H1 (cell line): Measurements from ENCODE around the gene MLPH. TPM values are rescaled to one million over a fixed set of nuclear protein-coding genes. Genes with fewer than 3 reads are reported as not detected.

Experiments
- CTCF ChIA-PET: fragments of 300-600 bp; sonication (Branson Sonifier 250); formaldehyde crosslinking; loops from one replicate; lab custom pipeline; 2021; ENCODE audit not compliant: partially characterized antibody; lab: Charles Lee
- POLR2A ChIA-PET: fragments of 300-600 bp; sonication (Branson Sonifier 250); formaldehyde crosslinking; loops from one replicate; lab custom pipeline; 2021; ENCODE audit warnings: inconsistent platforms; ENCODE audit not compliant: partially characterized antibody; lab: Charles Lee
- DNase-seq, 2 experiments: peaks; one replicate each; pipeline versions ENCODE4 v3.0.0 to v3.0.0-alpha.2; 2010 to 2022; ENCODE audit warnings: low spot score in 2 of 2, low read depth in 1 of 2, mixed read lengths in 1 of 2
- FAIRE-seq: peaks from 2 replicates; lab custom pipeline; 2011; peaks lifted over from hg19 to GRCh38; lab: Jason Lieb, UNC
- H2AFZ ChIP-seq: 2 replicates; pipeline ENCODE4 v1.8.1; 2012; ENCODE audit warnings: low read length, inconsistent platforms
- H2AK5ac ChIP-seq: 2 replicates; pipeline ENCODE4 v1.6.1; 2013; ENCODE audit warnings: low read depth, low read length
- H2BK120ac ChIP-seq: replicated peaks from 2 replicates; pipeline ENCODE3; 2013; ENCODE audit warnings: low read depth, low read length, inconsistent platforms
- H2BK12ac ChIP-seq: 2 replicates; pipeline ENCODE4 v1.6.1; 2013; ENCODE audit warnings: low read depth, low read length
- H2BK15ac ChIP-seq: 2 replicates; pipeline ENCODE4 v1.6.1; 2013; ENCODE audit warnings: low read length
- H2BK20ac ChIP-seq: 2 replicates; pipeline ENCODE4 v1.6.1; 2013; ENCODE audit warnings: low read length
- H2BK5ac ChIP-seq: 2 replicates; pipeline ENCODE4 v1.6.1; 2013; ENCODE audit warnings: low read depth, low read length
- H3K14ac ChIP-seq: 2 replicates; pipeline ENCODE4 v1.6.1; 2013; ENCODE audit warnings: inconsistent platforms; ENCODE audit not compliant: insufficient read length
- H3K18ac ChIP-seq: 2 replicates; pipeline ENCODE4 v1.6.1; 2013; ENCODE audit warnings: low read length; ENCODE audit errors: extremely low read depth
- H3K23ac ChIP-seq: 2 replicates; pipeline ENCODE4 v1.6.1; 2013; ENCODE audit warnings: inconsistent platforms; ENCODE audit not compliant: insufficient read length
- H3K23me2 ChIP-seq: 2 replicates; pipeline ENCODE4 v1.6.1; 2013; ENCODE audit warnings: low read depth, low read length
- H3K27ac ChIP-seq: 2 replicates; pipeline ENCODE4 v1.6.1; 2011; ENCODE audit warnings: low read depth, low read length, inconsistent platforms
- H3K27me3 ChIP-seq, 4 experiments: replicated peaks in 1 of 4; 1 replicate in 1 of 4; 2 replicates in 3 of 4; pipeline versions ENCODE4 v1.6.1 to v1.8.1; 2011 to 2013; ENCODE audit warnings: low read length in 3 of 4, mild to moderate bottlenecking in 3 of 4, inconsistent platforms in 2 of 4, mixed read lengths in 2 of 4, moderate library complexity in 1 of 4; ENCODE audit not compliant: control insufficient read depth in 3 of 4, insufficient read depth in 3 of 4; ENCODE audit errors: extremely low read depth in 1 of 4
- H3K36me3 ChIP-seq, 4 experiments: 2 replicates each; pipeline versions ENCODE4 v1.6.1 to v1.8.1; 2011 to 2013; ENCODE audit warnings: mild to moderate bottlenecking in 4 of 4, low read length in 3 of 4, moderate library complexity in 2 of 4, control low read depth in 1 of 4, inconsistent platforms in 1 of 4; ENCODE audit not compliant: insufficient read depth in 4 of 4, control insufficient read depth in 2 of 4
- H3K4ac ChIP-seq: replicated peaks from 2 replicates; pipeline ENCODE3; 2013; ENCODE audit warnings: low read length, low read depth, mixed read lengths, inconsistent platforms; ENCODE audit not compliant: insufficient read length
- H3K4me1 ChIP-seq, 4 experiments: replicated peaks in 1 of 4; 1 replicate in 1 of 4; 2 replicates in 3 of 4; pipeline versions ENCODE4 v1.6.1 to v1.8.1; 2011 to 2013; ENCODE audit warnings: low read length in 3 of 4, inconsistent platforms in 2 of 4, mixed read lengths in 1 of 4; ENCODE audit not compliant: insufficient read depth in 4 of 4, control insufficient read depth in 3 of 4
- H3K4me2 ChIP-seq, 2 experiments: 2 replicates each; pipeline versions ENCODE4 v1.6.1 to v1.8.1; 2011 to 2013; ENCODE audit warnings: low read depth in 2 of 2, low read length in 2 of 2, control low read depth in 1 of 2, inconsistent platforms in 1 of 2, mild to moderate bottlenecking in 1 of 2; ENCODE audit not compliant: insufficient read depth in 1 of 2
- H3K4me3 ChIP-seq, 4 experiments: fragments of 200-600, 300-600 bp in 1 of 4; sonication (generic), shearing (Covaris generic), sonication (Bioruptor Twin) in 1 of 4; 2 replicates each; pipeline versions ENCODE4 v1.5.1 to v1.8.1; 2011 to 2016; ENCODE audit warnings: low read length in 4 of 4, low read depth in 3 of 4, control low read depth in 2 of 4, inconsistent platforms in 2 of 4, mild to moderate bottlenecking in 2 of 4, mixed read lengths in 1 of 4, moderate library complexity in 1 of 4; ENCODE audit not compliant: insufficient read depth in 2 of 4; ENCODE audit errors: extremely low read depth in 1 of 4
- H3K56ac ChIP-seq: replicated peaks from 2 replicates; pipeline ENCODE3; 2013; ENCODE audit warnings: low read depth, mild to moderate bottlenecking, mixed read lengths, low read length, inconsistent platforms; ENCODE audit not compliant: insufficient read length
- H3K79me1 ChIP-seq: 2 replicates; pipeline ENCODE4 v1.6.1; 2013; ENCODE audit warnings: low read depth, low read length, control low read depth
- H3K79me2 ChIP-seq, 2 experiments: 2 replicates each; pipeline versions ENCODE4 v1.6.1 to v1.8.1; 2012 to 2013; ENCODE audit warnings: low read length in 2 of 2, mild to moderate bottlenecking in 2 of 2, inconsistent platforms in 1 of 2; ENCODE audit not compliant: insufficient read depth in 2 of 2, control insufficient read depth in 1 of 2
- H3K9ac ChIP-seq, 4 experiments: replicated peaks in 1 of 4; 1 replicate in 1 of 4; 2 replicates in 3 of 4; pipeline versions ENCODE4 v1.6.1 to v1.8.1; 2011 to 2013; ENCODE audit warnings: low read depth in 3 of 4, low read length in 3 of 4, control low read depth in 2 of 4, mild to moderate bottlenecking in 2 of 4, moderate library complexity in 2 of 4, inconsistent platforms in 1 of 4; ENCODE audit errors: extremely low read depth in 1 of 4
- H3K9me3 ChIP-seq, 2 experiments: 2 replicates each; pipeline versions ENCODE4 v1.6.1 to v1.8.1; 2012 to 2013; ENCODE audit warnings: mild to moderate bottlenecking in 2 of 2, moderate library complexity in 2 of 2, control low read depth in 1 of 2, inconsistent platforms in 1 of 2, low read depth in 1 of 2, low read length in 1 of 2, mixed read lengths in 1 of 2; ENCODE audit not compliant: insufficient read depth in 2 of 2
- H4K20me1 ChIP-seq, 2 experiments: replicated peaks in 1 of 2; 2 replicates each; pipeline versions ENCODE3 to v1.8.1; 2011 to 2013; ENCODE audit warnings: inconsistent platforms in 2 of 2, low read length in 2 of 2, mild to moderate bottlenecking in 1 of 2; ENCODE audit not compliant: insufficient read depth in 2 of 2, control insufficient read depth in 1 of 2
- H4K5ac ChIP-seq: 2 replicates; pipeline ENCODE4 v1.6.1; 2013; ENCODE audit warnings: low read length, low read depth, mixed read lengths, inconsistent platforms; ENCODE audit not compliant: insufficient read length
- H4K8ac ChIP-seq: 2 replicates; pipeline ENCODE4 v1.8.0; 2013; ENCODE audit warnings: mild to moderate bottlenecking, moderate library complexity, low read length, inconsistent platforms; ENCODE audit not compliant: insufficient read depth; ENCODE audit errors: extremely low read depth
- H4K91ac ChIP-seq: replicated peaks from 2 replicates; pipeline ENCODE3; 2013; ENCODE audit warnings: low read length, mixed read lengths, inconsistent platforms; ENCODE audit not compliant: insufficient read length
- ATF2 ChIP-seq: IDR thresholded peaks from 2 replicates; pipeline ENCODE4 v1.6.1; 2012; ENCODE audit warnings: low read length, inconsistent platforms
- CREB1 ChIP-seq: IDR thresholded peaks from 2 replicates; pipeline ENCODE4 v1.6.1; 2012; ENCODE audit warnings: inconsistent platforms
- FOSL1 ChIP-seq: IDR thresholded peaks from 2 replicates; pipeline ENCODE4 v1.6.1; 2011; ENCODE audit warnings: mild to moderate bottlenecking, low read depth, low read length, moderate library complexity; ENCODE audit not compliant: insufficient read depth
- GTF2F1 ChIP-seq: IDR thresholded peaks from 2 replicates; pipeline ENCODE4 v1.6.1; 2012; ENCODE audit warnings: low read depth, low read length, improper control_type of control experiment, borderline replicate concordance
- SP4 ChIP-seq: IDR thresholded peaks from 2 replicates; pipeline ENCODE4 v1.6.1; 2012; ENCODE audit warnings: low read length, inconsistent platforms
- TAF7 ChIP-seq: optimal IDR thresholded peaks from 2 replicates; pipeline ENCODE3; 2011; ENCODE audit warnings: low read depth, mild to moderate bottlenecking, inconsistent platforms, low read length, moderate library complexity, borderline replicate concordance
- USF2 ChIP-seq: IDR thresholded peaks from 2 replicates; pipeline ENCODE4 v1.6.1; 2011; ENCODE audit warnings: low read length, improper control_type of control experiment
- WGBS, 2 experiments: shearing (Covaris generic) in 1 of 2; methylation state at CpG; one replicate each; pipeline versions ENCODE4 v1.1.6 to v1.1.7; 2013 to 2015; ENCODE audit warnings: low lambda C conversion rate in 2 of 2, mixed read lengths in 2 of 2, inconsistent platforms in 1 of 2, low coverage in 1 of 2, missing lambda C conversion rate in 1 of 2; ENCODE audit not compliant: insufficient replicate concordance in 2 of 2, insufficient coverage in 1 of 2, insufficient read length in 1 of 2; ENCODE audit errors: extremely low coverage in 1 of 2, missing lambda C conversion rate in 1 of 2; 5-methylcytosine and 5-hydroxymethylcytosine counted together
- polyA plus RNA-seq, 7 experiments: library from polyadenylated mRNA; depleted of rRNA in 3 of 7; stranded (reverse) in 5 of 7; unstranded in 2 of 7; fragments of >200 nt in 5 of 7; fragments of 200-250 nt in 2 of 7; gene quantifications; 1 replicate in 5 of 7; 2 replicates in 1 of 7; 4 replicates in 1 of 7; pipeline versions ENCODE4 v1.2.1 to v1.2.3, GENCODE V29; 2011 to 2013; ENCODE audit warnings: missing spikeins in 2 of 7, mixed read lengths in 2 of 7
- total RNA-seq: library from RNA; stranded (reverse); fragmentation: NEBNext Ultra II Directional; extraction: Animal tissue kit (Norgen Biotek cat#: 25700); gene quantifications from 2 replicates; pipeline ENCODE4 v1.2.1, GENCODE V29; 2021

Gene MLPH
- total and polyA plus RNA-seq, 2 of the 8 experiments (the other 6 are each of a cell fraction or from before 2014, with no cell fraction given) = 12.7 to 17.0 TPM

GRCh38 chr2:237590272-237591140 lies 103.5 kb downstream of the MLPH start, which contains the start of gene RAB17:
Gene RAB17, minus strand, starts transcription at chr2:237590734. Its CDS starts 4,580 bp downstream, at chr2:237586154.
- Histone ChIP-seq H3K4ac (peak within 1 kb of the TSS; percentile 80), H3K27ac (peak within 1 kb of the TSS; percentile 25; the same call in 1 of the 2 replicates), H4K8ac (peak within 1 kb of the TSS; percentile 64), H2BK5ac (peak within 1 kb of the TSS; percentile 84; the same call in 1 of the 2 replicates), H4K91ac (peak within 1 kb of the TSS; percentile 95), H2AK5ac (peak within 1 kb of the TSS; percentile 76; the same call in 1 of the 2 replicates), H2AFZ (no peak within 1 kb of the TSS), H3K4me1 (peaks cover 19 to 62% (median 33%) of the 10 kb centered on the region in 4 experiments), H2BK15ac (peak within 1 kb of the TSS; percentile 19; the same call in 1 of the 2 replicates), H3K4me3 (peak within 1 kb of the TSS; percentile 45 to 59 (median 58)), H2BK120ac (peak within 1 kb of the TSS; percentile 59), H4K20me1 (no peaks in the 10 kb centered on the region), H3K9me3 (no peaks in the 10 kb centered on the region), H3K18ac (peak within 1 kb of the TSS; percentile 91), H3K79me1 (peaks cover 2% of the 10 kb centered on the region; the same call in 1 of the 2 replicates), H3K23me2 (peaks cover 4% of the 10 kb centered on the region), H3K27me3 (no peaks in the 10 kb centered on the region), H3K14ac (no peak within 1 kb of the TSS), H4K5ac (peak within 1 kb of the TSS; percentile 61), H3K79me2 (peaks cover 4 to 46% of the 10 kb centered on the region in 2 experiments; a peak in 3 of 4 replicates), H3K23ac (no peak within 1 kb of the TSS), H3K9ac (peak within 1 kb of the TSS in 1 of 4 experiments; percentile 73; a peak in 3 of 7 replicates), H2BK20ac (peak within 1 kb of the TSS; percentile 87), H3K36me3 (no peaks in the 10 kb centered on the region), H2BK12ac (peak within 1 kb of the TSS; percentile 70; the same call in 1 of the 2 replicates), H3K4me2 (peak within 1 kb of the TSS; percentile 68 to 95), H3K56ac (peak within 1 kb of the TSS; percentile 71)
- DNase-seq (no peak), FAIRE-seq (peak; percentile 82)
- POLR2A ChIA-PET = interaction anchor here (0.6 to 4.0 kb wide), 18 partner anchors 9 to 370 kb away, joined by 3 to 25 read pairs (median 4); partner anchors contain the start of gene LRRFIP1
- CTCF ChIA-PET = interaction anchor here (1.2 to 6.9 kb wide), 5 partner anchors 11 to 155 kb away, joined by 3 to 47 read pairs (median 4); no protein-coding TSS in a partner anchor
- 49% methylated on average over 16 of the region's 16 CpGs; no CpG with 5 or more reads in 1 of the 2 experiments for WGBS, 2 experiments
- TF ChIP-seq ATF2 = 0 out of 2 replicates have a peak, but pooled peaks have one; percentile 15
- TF ChIP-seq TAF7 = peak; percentile 68
- TF ChIP-seq FOSL1 = no peak
- TF ChIP-seq SP4 = no peak
- no peak for TF ChIP-seq GTF2F1
- TF ChIP-seq USF2 = peak; percentile 19; the same call in 1 of the 2 replicates
- TF ChIP-seq CREB1 = no peak
